Adrenal gland (tissue), 5 donors: ENCODE data around the gene DSCAML1.

ENCODE experiments used
- CTCF ChIP-seq, 6 experiments: fragments of 450-650 bp in 4 of 6; fragments of 200-600 bp in 2 of 6; sonication (generic) in 1 of 6; IDR thresholded peaks; 1 replicate in 5 of 6; 2 replicates in 1 of 6; pipeline versions ENCODE4 v1.5.1 to v1.8.0; 2016 to 2021; ENCODE audit warnings: antibody characterized with exemption in 6 of 6, mild to moderate bottlenecking in 2 of 6, moderate library complexity in 1 of 6
- POLR2A ChIP-seq, 2 donors: fragments of 450-650 bp; IDR thresholded peaks; one replicate each; pipeline ENCODE4 v1.6.1; 2017; ENCODE audit warnings: antibody characterized with exemption in 2 of 2, mild to moderate bottlenecking in 2 of 2, moderate library complexity in 1 of 2
- donor health status: DM: no; HTN: no; CAD: no.

DNA sequence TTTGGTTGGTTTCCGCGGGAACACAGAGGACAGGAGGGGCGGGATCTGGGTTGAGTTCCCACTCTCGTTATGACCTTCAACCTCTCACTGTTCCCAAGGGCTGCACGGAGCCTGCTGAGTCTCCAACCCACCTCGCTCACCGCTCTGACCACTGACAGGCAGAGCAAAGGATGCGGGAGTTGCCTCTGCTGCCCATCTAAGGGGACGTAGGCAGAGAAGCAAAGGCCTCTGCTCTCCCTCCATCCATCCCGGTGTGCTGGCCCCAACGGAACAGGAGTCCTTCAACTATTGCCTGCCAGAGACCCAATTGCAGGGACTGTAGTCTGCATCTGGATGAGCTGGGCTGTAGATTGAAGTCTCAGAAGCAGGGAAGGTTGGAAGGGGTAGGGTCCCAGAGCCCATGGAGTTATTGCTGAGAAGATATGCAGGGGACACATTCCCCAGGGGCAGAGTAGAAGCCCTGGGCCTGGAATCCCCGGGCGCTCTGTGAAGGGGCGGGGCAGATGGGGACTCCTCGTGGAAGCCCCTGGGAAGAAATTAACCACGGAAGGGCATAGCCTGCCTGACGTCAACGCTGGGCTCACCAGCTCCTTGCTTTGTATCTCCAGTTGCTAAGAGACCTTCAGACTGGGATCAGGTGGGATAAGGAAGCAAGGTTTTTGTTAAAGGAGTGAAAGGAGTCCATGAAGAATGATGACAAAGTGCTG is 40.2 kb upstream of the DSCAML1 start:
- TF ChIP-seq CTCF (IDR thresholded peaks at IDR 0.05) (no peak), POLR2A (IDR thresholded peaks at IDR 0.05) (no peak)
